HepG2 (cell line): ENCODE data around the gene DPT. TPM values are rescaled to one million over a fixed set of nuclear protein-coding genes. Genes with fewer than 3 reads are reported as not detected.

Experiments
- ATF3 ChIP-seq: sonication (generic); formaldehyde crosslinking; IDR thresholded peaks from 2 replicates; pipeline ENCODE4 v1.4.0; 2020; ENCODE audit warnings: missing genetic modification reagents
- BCL6 ChIP-seq: IDR thresholded peaks from 2 replicates; pipeline ENCODE4 v1.6.1; 2016; ENCODE audit warnings: missing genetic modification reagents, missing compliant biosample characterization
- CEBPG ChIP-seq: IDR thresholded peaks from 2 replicates; pipeline ENCODE4 v1.6.1; 2016
- CENPBD1 ChIP-seq: sonication (generic); formaldehyde crosslinking; IDR thresholded peaks from 2 replicates; pipeline ENCODE4 v1.8.0; 2022; ENCODE audit warnings: missing genetic modification reagents, low read depth, mild to moderate bottlenecking, borderline replicate concordance
- FOSL2 ChIP-seq: sonication (generic); formaldehyde crosslinking; IDR thresholded peaks from 2 replicates; pipeline ENCODE4 v1.4.0; 2020; ENCODE audit warnings: missing genetic modification reagents
- FOXP4 ChIP-seq: sonication (generic); formaldehyde crosslinking; IDR thresholded peaks from 2 replicates; pipeline ENCODE4 v1.4.0; 2020; ENCODE audit warnings: missing genetic modification reagents
- GATAD1 ChIP-seq: IDR thresholded peaks from 2 replicates; pipeline ENCODE4 v1.6.1; 2016; ENCODE audit warnings: missing genetic modification reagents, missing compliant biosample characterization
- GLMP ChIP-seq: sonication (generic); formaldehyde crosslinking; IDR thresholded peaks from 2 replicates; pipeline ENCODE4 v1.9.0; 2021; ENCODE audit warnings: missing genetic modification reagents, mild to moderate bottlenecking, borderline replicate concordance
- HDAC1 ChIP-seq: sonication (generic); formaldehyde crosslinking; IDR thresholded peaks from 2 replicates; pipeline ENCODE4 v1.5.1; 2020; ENCODE audit warnings: mild to moderate bottlenecking, missing genetic modification reagents
- HOXA7 ChIP-seq: sonication (generic); formaldehyde crosslinking; IDR thresholded peaks from 2 replicates; pipeline ENCODE4 v1.8.1; 2022; ENCODE audit warnings: mild to moderate bottlenecking, missing genetic modification reagents, moderate library complexity
- KAT2B ChIP-seq: fragments of 150-350 bp; IDR thresholded peaks from 2 replicates; pipeline ENCODE4 v1.6.1; 2014; ENCODE audit warnings: low read depth, low read length, borderline replicate concordance
- KDM3A ChIP-seq: IDR thresholded peaks from 2 replicates; pipeline ENCODE4 v1.6.1; 2018; ENCODE audit warnings: low read depth, missing compliant biosample characterization
- MED1 ChIP-seq: sonication (generic); formaldehyde crosslinking; IDR thresholded peaks from 2 replicates; pipeline ENCODE4 v1.4.0; 2020; ENCODE audit warnings: missing genetic modification reagents
- MEIS1 ChIP-seq: sonication (generic); formaldehyde crosslinking; IDR thresholded peaks from 2 replicates; pipeline ENCODE4 v1.9.0; 2021; ENCODE audit warnings: mild to moderate bottlenecking, missing genetic modification reagents, moderate library complexity, borderline replicate concordance
- NR1H2 ChIP-seq: sonication (generic); formaldehyde crosslinking; IDR thresholded peaks from 2 replicates; pipeline ENCODE4 v1.8.1; 2022; ENCODE audit warnings: low read depth, missing genetic modification reagents, borderline replicate concordance
- PCBP2 ChIP-seq: fragments of 200-400 bp; formaldehyde crosslinking; optimal IDR thresholded peaks from 2 replicates; pipeline ENCODE3; 2018; ENCODE audit warnings: low read length, low read depth; ENCODE audit not compliant: poor library complexity, severe bottlenecking
- SNAI1 ChIP-seq: sonication (generic); formaldehyde crosslinking; IDR thresholded peaks from 2 replicates; pipeline ENCODE4 v1.5.0; 2020; ENCODE audit warnings: mild to moderate bottlenecking, missing genetic modification reagents, borderline replicate concordance
- SOX6 ChIP-seq, 2 experiments: fragments of 450-650 bp in 1 of 2; sonication (generic) in 1 of 2; formaldehyde crosslinking in 1 of 2; IDR thresholded peaks; 2 replicates each; pipeline versions ENCODE4 v1.4.0 to v1.6.1; 2017 to 2020; ENCODE audit warnings: antibody characterized with exemption in 1 of 2, mild to moderate bottlenecking in 1 of 2, missing genetic modification reagents in 1 of 2
- ZNF350 ChIP-seq: sonication (generic); formaldehyde crosslinking; IDR thresholded peaks from 2 replicates; pipeline ENCODE4 v1.4.0; 2020; ENCODE audit warnings: mild to moderate bottlenecking, low read depth, missing genetic modification reagents, borderline replicate concordance
- ZNF431 ChIP-seq: sonication (generic); formaldehyde crosslinking; IDR thresholded peaks from 2 replicates; pipeline ENCODE4 v1.9.0; 2022; ENCODE audit warnings: missing genetic modification reagents, low read depth, mild to moderate bottlenecking, borderline replicate concordance
- ZNF549 ChIP-seq: sonication (generic); formaldehyde crosslinking; IDR thresholded peaks from 2 replicates; pipeline ENCODE4 v1.5.0; 2020; ENCODE audit warnings: missing genetic modification reagents
- ZNF556 ChIP-seq: sonication (generic); formaldehyde crosslinking; IDR thresholded peaks from 2 replicates; pipeline ENCODE4 v1.4.0; 2020; ENCODE audit warnings: mild to moderate bottlenecking, missing genetic modification reagents, borderline replicate concordance
- ZNF577 ChIP-seq: sonication (generic); formaldehyde crosslinking; IDR thresholded peaks from 2 replicates; pipeline ENCODE4 v1.4.0; 2020; ENCODE audit warnings: mild to moderate bottlenecking, low read depth, missing genetic modification reagents, borderline replicate concordance
- ZNF605 ChIP-seq: sonication (generic); formaldehyde crosslinking; IDR thresholded peaks from 2 replicates; pipeline ENCODE4 v1.8.0; 2022; ENCODE audit warnings: mild to moderate bottlenecking, missing genetic modification reagents
- ZNF740 ChIP-seq: sonication (generic); formaldehyde crosslinking; IDR thresholded peaks from 2 replicates; pipeline ENCODE4 v1.4.0; 2020; ENCODE audit warnings: missing genetic modification reagents
- ZNF883 ChIP-seq: sonication (generic); formaldehyde crosslinking; IDR thresholded peaks from 2 replicates; pipeline ENCODE4 v1.5.1; 2020; ENCODE audit warnings: mild to moderate bottlenecking, missing genetic modification reagents; ENCODE audit errors: not compliant biosample characterization
- ZSCAN12 ChIP-seq: sonication (generic); formaldehyde crosslinking; IDR thresholded peaks from 2 replicates; pipeline ENCODE4 v1.9.0; 2021; ENCODE audit warnings: mild to moderate bottlenecking, missing genetic modification reagents
- ZSCAN9 ChIP-seq: IDR thresholded peaks from 2 replicates; pipeline ENCODE4 v1.6.1; 2016; ENCODE audit warnings: borderline replicate concordance
- polyA plus RNA-seq, 8 experiments: library from polyadenylated mRNA; depleted of rRNA in 3 of 8; stranded (reverse) in 7 of 8; unstranded in 1 of 8; fragments of >200 nt; fragmentation: Illumina TruSeq in 4 of 8; extraction: Trizol in 4 of 8; gene quantifications; 2 replicates each; pipeline versions ENCODE4 v1.2.1 to v1.2.3, GENCODE V29; 2011 to 2016; ENCODE audit warnings: low read depth in 4 of 8, missing spikeins in 1 of 8, mixed read lengths in 1 of 8; ENCODE audit not compliant: insufficient read depth in 1 of 8
- total RNA-seq, 5 experiments: library from RNA; depleted of rRNA; stranded (reverse); fragments of >200 nt; fragmentation: Illumina TruSeq; extraction: Trizol; gene quantifications; 2 replicates each; pipeline ENCODE4 v1.2.3, GENCODE V29; 2016; ENCODE audit warnings: low read depth in 1 of 5

Gene DPT
- total and polyA plus RNA-seq, 2 of the 13 experiments (the other 11 are each of a cell fraction or from before 2014, with no cell fraction given): 0.04 TPM; not detected in 1

GRCh38 chr1:168739908-168740307 is 10.9 kb upstream of the DPT start (continued):
- TF ChIP-seq SNAI1 (CRISPR knock-in tag): no peak
- peak; percentile 82 for TF ChIP-seq CEBPG
- TF ChIP-seq SOX6 (IDR thresholded peaks at IDR 0.05): no peak
- peak; percentile 83 for TF ChIP-seq SOX6 (CRISPR knock-in tag; IDR thresholded peaks at IDR 0.05)
- no peak for TF ChIP-seq GATAD1 (CRISPR knock-in tag)
- TF ChIP-seq KDM3A (CRISPR knock-in tag): no peak
- TF ChIP-seq ZNF549 (CRISPR knock-in tag): no peak
- TF ChIP-seq ZNF740: no peak
- peak; percentile 51; the same call in 1 of the 2 replicates for TF ChIP-seq HDAC1
- 0 out of 2 replicates have a peak, but pooled peaks have one; percentile 12 for TF ChIP-seq BCL6 (CRISPR knock-in tag)
- TF ChIP-seq ZSCAN9 (CRISPR knock-in tag): no peak
- peak; percentile 64; the same call in 1 of the 2 replicates for TF ChIP-seq ZNF605 (CRISPR knock-in tag)
- no peak for TF ChIP-seq NR1H2 (CRISPR knock-in tag)
- peak; percentile 39; the same call in 1 of the 2 replicates for TF ChIP-seq ZNF350
- TF ChIP-seq HOXA7 (CRISPR knock-in tag): no peak
- TF ChIP-seq FOSL2 (CRISPR knock-in tag): peak; percentile 87
- peak; percentile 82 for TF ChIP-seq MED1 (CRISPR knock-in tag)
- TF ChIP-seq ATF3: peak; percentile 57; the same call in 1 of the 2 replicates
- TF ChIP-seq PCBP2: no peak
- peak; percentile 59; the same call in 1 of the 2 replicates for TF ChIP-seq MEIS1
- TF ChIP-seq ZNF556: no peak
- no peak for TF ChIP-seq ZNF577 (CRISPR knock-in tag)
- no peak for TF ChIP-seq GLMP (CRISPR knock-in tag)
- TF ChIP-seq ZSCAN12 (CRISPR knock-in tag): no peak
- no peak for TF ChIP-seq CENPBD1 (CRISPR knock-in tag)
- peak; percentile 21; the same call in 1 of the 2 replicates for TF ChIP-seq KAT2B
- TF ChIP-seq FOXP4 (CRISPR knock-in tag): peak; percentile 63
- TF ChIP-seq ZNF431 (CRISPR knock-in tag): no peak
- TF ChIP-seq ZNF883 (CRISPR knock-in tag): no peak
